Measurements from ENCODE around the gene ZSCAN5A.
"Not testable (repeated sequence)": the region's sequence is repeated elsewhere in the genome, so short reads cannot be mapped to it uniquely, and the experiment has no call there.

The ZSCAN5A gene

GRCh38 chr19:56218961-56219360, 95.7 kb downstream of the ZSCAN5A start:
- Histone ChIP-seq H3K9me3 (ENCODE audit: control insufficient read depth, low read length) (no peaks in the 10 kb centered on the region), H3K36me3 (ENCODE audit: control insufficient read depth, insufficient read depth, low read length) (no peaks in the 10 kb centered on the region), H3K4me3 (ENCODE audit: insufficient read depth, low read depth, low read length, poor library complexity, severe bottlenecking) (no peak overlapping the region), H3K27ac (ENCODE audit: insufficient read depth, low read length, poor library complexity, severe bottlenecking) (no peak overlapping the region), H3K27me3 (replicated peaks; ENCODE audit: control insufficient read depth, insufficient read depth, low read length, poor library complexity, severe bottlenecking) (peaks cover 2% of the 10 kb centered on the region), H3K4me1 (ENCODE audit: control insufficient read depth, insufficient read depth, low read length, poor library complexity, severe bottlenecking) (no peaks in the 10 kb centered on the region)
- no peak for DNase-seq

GRCh38 chr19:56217039-56217949, 97.3 kb downstream of the ZSCAN5A start:
- Histone ChIP-seq H3K9me3 (ENCODE audit: control insufficient read depth, low read length) (no peaks in the 10 kb centered on the region), H3K36me3 (ENCODE audit: control insufficient read depth, insufficient read depth, low read length) (no peaks in the 10 kb centered on the region), H3K27me3 (replicated peaks; ENCODE audit: control insufficient read depth, insufficient read depth, low read length, poor library complexity, severe bottlenecking) (peaks cover 2% of the 10 kb centered on the region), H3K4me1 (ENCODE audit: control insufficient read depth, insufficient read depth, low read length, poor library complexity, severe bottlenecking) (no peaks in the 10 kb centered on the region), H3K4me3 (ENCODE audit: insufficient read depth, low read depth, low read length, poor library complexity, severe bottlenecking) (no peak overlapping the region), H3K27ac (ENCODE audit: insufficient read depth, low read length, poor library complexity, severe bottlenecking) (no peak overlapping the region)
- no peak for DNase-seq

GRCh38 chr19:56211718-56212117, 102.9 kb downstream of the ZSCAN5A start:
- H3K9me3 ChIP-seq (ENCODE audit: control insufficient read depth, low read length): no peaks in the 10 kb centered on the region
- no peak overlapping the region for H3K4me3 ChIP-seq (ENCODE audit: insufficient read depth, low read depth, low read length, poor library complexity, severe bottlenecking)
- H3K4me1 ChIP-seq (ENCODE audit: control insufficient read depth, insufficient read depth, low read length, poor library complexity, severe bottlenecking): no peaks in the 10 kb centered on the region
- no peak for DNase-seq
- H3K36me3 ChIP-seq (ENCODE audit: control insufficient read depth, insufficient read depth, low read length): no peaks in the 10 kb centered on the region
- peaks cover 2% of the 10 kb centered on the region for H3K27me3 ChIP-seq (replicated peaks; ENCODE audit: control insufficient read depth, insufficient read depth, low read length, poor library complexity, severe bottlenecking)
- H3K27ac ChIP-seq (ENCODE audit: insufficient read depth, low read length, poor library complexity, severe bottlenecking): no peak overlapping the region

- H3K4me1 ChIP-seq (ENCODE audit: control insufficient read depth, insufficient read depth, low read length, poor library complexity, severe bottlenecking); H3K4me3 ChIP-seq (ENCODE audit: insufficient read depth, low read depth, low read length, poor library complexity, severe bottlenecking); DNase-seq; H3K27me3 ChIP-seq (replicated peaks; ENCODE audit: control insufficient read depth, insufficient read depth, low read length, poor library complexity, severe bottlenecking); H3K36me3 ChIP-seq (ENCODE audit: control insufficient read depth, insufficient read depth, low read length); H3K27ac ChIP-seq (ENCODE audit: insufficient read depth, low read length, poor library complexity, severe bottlenecking); H3K9me3 ChIP-seq (ENCODE audit: control insufficient read depth, low read length): not testable (repeated sequence)
These were observed 104.6 kb downstream of the ZSCAN5A start for GRCh38 chr19:56210036-56210435.

- H3K4me1 ChIP-seq (ENCODE audit: control insufficient read depth, insufficient read depth, low read length, poor library complexity, severe bottlenecking): no peaks in the 10 kb centered on the region
- H3K4me3 ChIP-seq (ENCODE audit: insufficient read depth, low read depth, low read length, poor library complexity, severe bottlenecking): no peak overlapping the region
- H3K27ac ChIP-seq (ENCODE audit: insufficient read depth, low read length, poor library complexity, severe bottlenecking): no peak overlapping the region
- no peak for DNase-seq
- no peaks in the 10 kb centered on the region for H3K36me3 ChIP-seq (ENCODE audit: control insufficient read depth, insufficient read depth, low read length)
- no peaks in the 10 kb centered on the region for H3K27me3 ChIP-seq (replicated peaks; ENCODE audit: control insufficient read depth, insufficient read depth, low read length, poor library complexity, severe bottlenecking)
- H3K9me3 ChIP-seq (ENCODE audit: control insufficient read depth, low read length): no peaks in the 10 kb centered on the region
These were observed 105.5 kb downstream of the ZSCAN5A start for GRCh38 chr19:56209091-56209490.

GRCh38 chr19:56207581-56207980, 107.1 kb downstream of the ZSCAN5A start:
- H3K4me3 ChIP-seq (ENCODE audit: insufficient read depth, low read depth, low read length, poor library complexity, severe bottlenecking); H3K27me3 ChIP-seq (replicated peaks; ENCODE audit: control insufficient read depth, insufficient read depth, low read length, poor library complexity, severe bottlenecking); H3K9me3 ChIP-seq (ENCODE audit: control insufficient read depth, low read length); H3K36me3 ChIP-seq (ENCODE audit: control insufficient read depth, insufficient read depth, low read length); DNase-seq; H3K27ac ChIP-seq (ENCODE audit: insufficient read depth, low read length, poor library complexity, severe bottlenecking); H3K4me1 ChIP-seq (ENCODE audit: control insufficient read depth, insufficient read depth, low read length, poor library complexity, severe bottlenecking): not testable (repeated sequence)

GRCh38 chr19:56201973-56202372, 112.7 kb downstream of the ZSCAN5A start, which contains the start of gene ZSCAN5C:
TSS of gene ZSCAN5C (plus strand) at chr19:56202273. CDS start at chr19:56205914, 3,641 bp downstream.
- H3K4me3 ChIP-seq (ENCODE audit: insufficient read depth, low read depth, low read length, poor library complexity, severe bottlenecking): no peak within 1 kb of the TSS
- DNase-seq: no peak
- H3K27me3 ChIP-seq (replicated peaks; ENCODE audit: control insufficient read depth, insufficient read depth, low read length, poor library complexity, severe bottlenecking): no peaks in the 10 kb centered on the region
- no peaks in the 10 kb centered on the region for H3K36me3 ChIP-seq (ENCODE audit: control insufficient read depth, insufficient read depth, low read length)
- H3K27ac ChIP-seq (ENCODE audit: insufficient read depth, low read length, poor library complexity, severe bottlenecking): no peak within 1 kb of the TSS
- H3K4me1 ChIP-seq (ENCODE audit: control insufficient read depth, insufficient read depth, low read length, poor library complexity, severe bottlenecking): no peaks in the 10 kb centered on the region
- no peaks in the 10 kb centered on the region for H3K9me3 ChIP-seq (ENCODE audit: control insufficient read depth, low read length)

- DNase-seq: no peak
- H3K9me3 ChIP-seq (ENCODE audit: control insufficient read depth, low read length): no peaks in the 10 kb centered on the region
These were observed 115.0 kb downstream of the ZSCAN5A start for GRCh38 chr19:56199687-56200086.

GRCh38 chr19:56197646-56198045, 117.0 kb downstream of the ZSCAN5A start, which contains the start of gene ZSCAN5B:
TSS of gene ZSCAN5B (minus strand) at chr19:56197783. CDS start at chr19:56193052, 4,731 bp downstream.
- not testable (repeated sequence) for H3K27me3 ChIP-seq (replicated peaks; ENCODE audit: control insufficient read depth, insufficient read depth, low read length, poor library complexity, severe bottlenecking); H3K27ac ChIP-seq (ENCODE audit: insufficient read depth, low read length, poor library complexity, severe bottlenecking); H3K4me1 ChIP-seq (ENCODE audit: control insufficient read depth, insufficient read depth, low read length, poor library complexity, severe bottlenecking); H3K4me3 ChIP-seq (ENCODE audit: insufficient read depth, low read depth, low read length, poor library complexity, severe bottlenecking); H3K36me3 ChIP-seq (ENCODE audit: control insufficient read depth, insufficient read depth, low read length); DNase-seq; H3K9me3 ChIP-seq (ENCODE audit: control insufficient read depth, low read length)

More at GRCh38 chr19:56199687-56200086, 115.0 kb downstream of the ZSCAN5A start:
- H3K27ac ChIP-seq (ENCODE audit: insufficient read depth, low read length, poor library complexity, severe bottlenecking): no peak overlapping the region
- H3K27me3 ChIP-seq (replicated peaks; ENCODE audit: control insufficient read depth, insufficient read depth, low read length, poor library complexity, severe bottlenecking): no peaks in the 10 kb centered on the region
- H3K4me3 ChIP-seq (ENCODE audit: insufficient read depth, low read depth, low read length, poor library complexity, severe bottlenecking): no peak overlapping the region
- H3K4me1 ChIP-seq (ENCODE audit: control insufficient read depth, insufficient read depth, low read length, poor library complexity, severe bottlenecking): no peaks in the 10 kb centered on the region
- no peaks in the 10 kb centered on the region for H3K36me3 ChIP-seq (ENCODE audit: control insufficient read depth, insufficient read depth, low read length)

- Histone ChIP-seq H3K27me3 (replicated peaks; ENCODE audit: control insufficient read depth, insufficient read depth, low read length, poor library complexity, severe bottlenecking) (no peaks in the 10 kb centered on the region), H3K36me3 (ENCODE audit: control insufficient read depth, insufficient read depth, low read length) (no peaks in the 10 kb centered on the region), H3K4me1 (ENCODE audit: control insufficient read depth, insufficient read depth, low read length, poor library complexity, severe bottlenecking) (no peaks in the 10 kb centered on the region), H3K4me3 (ENCODE audit: insufficient read depth, low read depth, low read length, poor library complexity, severe bottlenecking) (no peak overlapping the region), H3K27ac (ENCODE audit: insufficient read depth, low read length, poor library complexity, severe bottlenecking) (no peak overlapping the region), H3K9me3 (ENCODE audit: control insufficient read depth, low read length) (no peaks in the 10 kb centered on the region)
- DNase-seq: no peak
These were observed 120.5 kb downstream of the ZSCAN5A start for GRCh38 chr19:56193981-56194640.
